Upper lobe of right lung (tissue), 1 donor: ENCODE data around the gene KCTD19. TPM values are rescaled to one million over a fixed set of nuclear protein-coding genes. Genes with fewer than 3 reads are reported as not detected.

Source experiments
- ATAC-seq: fragments of 200-7000 bp; cut with Tn5 transposase; one replicate; pipeline ENCODE4 v1.9.1; 2020; ENCODE audit warnings: mild to moderate bottlenecking, moderate library complexity
- DNase-seq: peaks from one replicate; pipeline ENCODE4 v3.0.0-alpha.2; 2020
- H3K27ac ChIP-seq: fragments of 200-600 bp; one replicate; pipeline ENCODE4 v1.8.0; 2022
- H3K27me3 ChIP-seq: fragments of 200-600 bp; one replicate; pipeline ENCODE4 v1.8.0; 2022; ENCODE audit warnings: mild to moderate bottlenecking
- H3K36me3 ChIP-seq: fragments of 200-600 bp; one replicate; pipeline ENCODE4 v1.8.0; 2022
- H3K4me1 ChIP-seq: fragments of 200-600 bp; one replicate; pipeline ENCODE4 v1.8.0; 2022
- H3K4me3 ChIP-seq: fragments of 200-600 bp; one replicate; pipeline ENCODE4 v1.8.0; 2022; ENCODE audit warnings: mild to moderate bottlenecking
- H3K9me3 ChIP-seq: fragments of 200-600 bp; one replicate; pipeline ENCODE4 v1.8.0; 2022
- intact Hi-C: fragments of 100-400 bp; cut with DNase I; formaldehyde crosslinking; loops from one replicate; pipeline ENCODE4 v1.11.0; 2022
- total RNA-seq: library from RNA; stranded (reverse); fragmentation: NEBNext Ultra II Directional; extraction: Animal tissue kit (Norgen Biotek cat#: 25700); gene quantifications from one replicate; pipeline ENCODE4 v1.2.1, GENCODE V29; 2021
- TF ChIP-seq, protein P1 (sequence below): fragments of 200-600 bp; IDR thresholded peaks from one replicate; pipeline ENCODE4 v1.8.0; 2022; ENCODE audit warnings: antibody characterized with exemption
- donor health status: DM: no; HTN: yes; CAD: no; lungs with severe emphysema.

The KCTD19 gene
- total RNA-seq, 1 donor from 2014 or later: 1.4 TPM

DNA sequence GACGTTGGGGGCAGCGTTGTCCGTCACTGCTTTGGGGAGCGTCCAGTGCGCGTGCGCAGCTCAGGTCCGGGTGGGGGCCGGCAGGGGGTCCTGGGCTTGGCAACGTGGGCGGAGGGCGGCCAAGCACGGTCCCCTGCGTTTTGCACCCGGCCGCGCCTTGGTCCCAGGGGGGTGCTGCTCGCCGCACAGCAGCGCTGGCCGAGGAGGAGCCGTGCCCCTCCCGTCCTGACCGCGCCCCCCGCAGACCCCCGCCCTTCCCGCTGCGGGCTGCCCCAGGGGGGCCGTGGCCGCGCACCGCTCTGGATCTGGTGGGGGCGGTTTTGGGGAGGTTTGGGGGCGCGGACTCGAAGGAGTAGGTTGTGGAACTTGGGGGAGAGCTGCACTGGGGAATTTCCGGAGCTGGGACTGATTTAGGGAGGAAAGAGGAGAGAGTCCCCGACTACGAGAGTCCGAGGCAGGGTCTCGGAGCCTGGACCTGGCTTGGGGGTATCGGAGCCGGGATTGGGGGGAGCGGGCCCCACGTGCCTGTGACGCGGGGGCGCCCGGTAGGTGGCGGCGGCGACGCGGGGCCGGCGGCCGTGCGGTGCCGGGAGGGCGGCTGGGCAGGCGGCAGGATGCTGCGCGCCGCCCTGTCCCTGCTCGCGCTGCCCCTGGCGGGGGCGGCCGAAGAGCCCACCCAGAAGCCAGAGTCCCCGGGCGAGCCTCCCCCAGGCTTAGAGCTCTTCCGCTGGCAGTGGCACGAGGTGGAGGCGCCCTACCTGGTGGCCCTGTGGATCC lies 78.0 kb downstream of the KCTD19 start, which contains the start of gene SLC9A5:
Gene SLC9A5, plus strand, starts transcription at position 579 of the 777 bp plus-strand sequence. Its CDS starts 36 bp downstream, at position 615.
- peak; percentile 74 for DNase-seq
- no peaks in the 10 kb centered on the region for H3K27me3 ChIP-seq
- ATAC-seq: no peak
- H3K4me1 ChIP-seq: peaks cover 33% of the 10 kb centered on the region
- TF ChIP-seq, protein P1, sequence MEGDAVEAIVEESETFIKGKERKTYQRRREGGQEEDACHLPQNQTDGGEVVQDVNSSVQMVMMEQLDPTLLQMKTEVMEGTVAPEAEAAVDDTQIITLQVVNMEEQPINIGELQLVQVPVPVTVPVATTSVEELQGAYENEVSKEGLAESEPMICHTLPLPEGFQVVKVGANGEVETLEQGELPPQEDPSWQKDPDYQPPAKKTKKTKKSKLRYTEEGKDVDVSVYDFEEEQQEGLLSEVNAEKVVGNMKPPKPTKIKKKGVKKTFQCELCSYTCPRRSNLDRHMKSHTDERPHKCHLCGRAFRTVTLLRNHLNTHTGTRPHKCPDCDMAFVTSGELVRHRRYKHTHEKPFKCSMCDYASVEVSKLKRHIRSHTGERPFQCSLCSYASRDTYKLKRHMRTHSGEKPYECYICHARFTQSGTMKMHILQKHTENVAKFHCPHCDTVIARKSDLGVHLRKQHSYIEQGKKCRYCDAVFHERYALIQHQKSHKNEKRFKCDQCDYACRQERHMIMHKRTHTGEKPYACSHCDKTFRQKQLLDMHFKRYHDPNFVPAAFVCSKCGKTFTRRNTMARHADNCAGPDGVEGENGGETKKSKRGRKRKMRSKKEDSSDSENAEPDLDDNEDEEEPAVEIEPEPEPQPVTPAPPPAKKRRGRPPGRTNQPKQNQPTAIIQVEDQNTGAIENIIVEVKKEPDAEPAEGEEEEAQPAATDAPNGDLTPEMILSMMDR: peak; percentile 16
- peak within 1 kb of the TSS; percentile 11 for H3K27ac ChIP-seq
- H3K36me3 ChIP-seq: no peaks in the 10 kb centered on the region
- intact Hi-C loops: no loop called here
- peak within 1 kb of the TSS; percentile 70 for H3K4me3 ChIP-seq
- H3K9me3 ChIP-seq: no peaks in the 10 kb centered on the region

DNA sequence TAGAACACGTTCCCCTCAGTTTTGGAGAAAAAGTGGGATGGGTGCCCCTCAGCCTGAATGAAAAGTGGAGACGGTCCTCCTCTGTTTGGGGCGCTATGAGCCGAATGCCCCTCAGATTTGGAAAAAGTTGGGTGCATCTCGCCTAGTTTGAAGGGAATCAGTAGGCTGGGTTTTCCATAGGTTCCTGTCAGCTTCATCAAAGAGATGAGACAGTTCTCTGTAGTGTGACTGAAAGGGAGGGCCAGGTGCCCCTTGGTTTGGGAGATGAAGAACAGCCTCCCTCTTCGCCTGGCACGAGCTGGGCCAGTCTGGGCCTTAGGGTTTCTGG lies 78.5 kb downstream of the KCTD19 start:
- no peak for DNase-seq
- Histone ChIP-seq H3K4me3 (peak overlapping the region; percentile 70), H3K36me3 (no peaks in the 10 kb centered on the region), H3K4me1 (peaks cover 39% of the 10 kb centered on the region), H3K27me3 (no peaks in the 10 kb centered on the region), H3K27ac (peak overlapping the region; percentile 11), H3K9me3 (no peaks in the 10 kb centered on the region)
- intact Hi-C loops: no loop called here
- ATAC-seq: no peak
- TF ChIP-seq, protein P1: no peak

DNA sequence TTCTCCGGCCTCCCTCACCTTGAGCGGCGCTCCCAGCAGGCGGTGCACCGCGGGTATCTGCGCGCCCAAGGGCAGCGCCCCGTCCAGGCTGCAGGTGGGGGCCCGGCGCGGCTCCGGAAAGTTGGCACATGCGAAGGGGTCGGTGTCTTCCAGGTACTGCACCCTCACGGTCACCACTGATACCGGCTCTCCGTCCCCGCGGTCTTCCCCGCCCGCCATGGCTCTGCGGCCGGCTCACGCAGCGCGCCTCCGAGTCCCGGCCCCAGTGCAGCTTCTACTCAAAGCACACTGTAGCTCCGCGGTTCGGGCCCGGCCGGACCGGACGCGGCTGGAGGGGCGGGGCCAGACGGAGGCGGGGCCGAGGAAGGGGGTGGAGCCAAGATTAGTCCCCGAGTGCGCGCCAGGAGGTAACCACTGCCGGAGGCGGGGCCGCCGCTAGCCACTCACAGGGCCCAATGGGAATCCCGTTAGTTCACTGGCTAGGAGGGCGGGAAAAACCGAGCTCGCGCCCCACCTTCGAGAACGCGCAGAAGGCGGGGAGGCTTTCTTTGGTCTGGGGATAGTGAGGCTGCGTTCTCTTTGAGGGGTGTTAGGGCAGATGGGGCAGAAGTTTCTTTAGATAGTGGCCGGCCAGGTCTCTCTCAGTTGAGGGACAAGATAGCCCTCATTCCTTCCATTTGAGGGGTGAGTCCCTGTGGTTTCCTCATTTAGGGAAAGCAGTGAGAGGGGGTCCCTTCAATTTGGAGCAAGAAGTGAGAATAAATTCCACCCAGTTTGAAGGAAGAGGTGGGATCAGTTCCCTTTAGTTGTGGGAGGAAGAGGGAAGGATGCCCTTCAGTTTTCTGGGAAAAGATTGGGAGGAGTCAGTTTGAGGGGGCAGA lies 79.1 kb downstream of the KCTD19 start, which contains the start of gene FHOD1:
Gene FHOD1, minus strand, starts transcription at position 290 of the 881 bp plus-strand sequence. Its CDS starts 71 bp downstream, at position 219.
- Histone ChIP-seq H3K9me3 (no peaks in the 10 kb centered on the region), H3K36me3 (no peaks in the 10 kb centered on the region), H3K4me1 (peaks cover 45% of the 10 kb centered on the region), H3K27ac (peak within 1 kb of the TSS; percentile 83), H3K4me3 (peak within 1 kb of the TSS; percentile 70), H3K27me3 (no peaks in the 10 kb centered on the region)
- intact Hi-C loops: no loop called here
- ATAC-seq (peak; percentile 87), DNase-seq (peak; percentile 99)
- TF ChIP-seq, protein P1: no peak

DNA sequence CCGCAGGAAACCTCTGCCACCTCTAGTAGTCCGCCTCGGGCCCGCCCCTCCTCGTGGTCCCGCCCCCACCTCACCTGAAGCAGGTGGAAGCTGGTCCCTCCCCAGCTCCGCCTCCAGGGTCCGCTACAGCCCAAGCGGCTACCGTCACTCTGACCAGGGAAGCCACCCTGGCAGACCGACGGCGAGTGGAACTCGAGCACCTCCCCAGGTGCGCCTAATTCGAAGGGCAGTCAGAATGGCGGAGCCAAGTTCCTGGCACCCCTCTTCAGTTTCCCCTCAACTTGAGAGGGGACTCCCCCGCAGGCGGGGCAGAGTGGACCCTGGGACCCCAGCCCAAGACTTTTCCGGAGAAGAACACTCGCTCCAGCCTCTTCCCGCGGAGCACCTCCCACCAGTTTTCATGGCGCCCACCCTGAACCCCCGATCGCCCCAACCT lies 79.8 kb downstream of the KCTD19 start:
- ATAC-seq (peak; percentile 76), DNase-seq (peak; percentile 97)
- H3K27ac ChIP-seq: peak overlapping the region; percentile 83
- no peaks in the 10 kb centered on the region for H3K36me3 ChIP-seq
- TF ChIP-seq, protein P1: no peak
- H3K27me3 ChIP-seq: no peaks in the 10 kb centered on the region
- H3K4me3 ChIP-seq: peak overlapping the region; percentile 70
- no peaks in the 10 kb centered on the region for H3K9me3 ChIP-seq
- H3K4me1 ChIP-seq: peaks cover 51% of the 10 kb centered on the region
- intact Hi-C loops: no loop called here

DNA sequence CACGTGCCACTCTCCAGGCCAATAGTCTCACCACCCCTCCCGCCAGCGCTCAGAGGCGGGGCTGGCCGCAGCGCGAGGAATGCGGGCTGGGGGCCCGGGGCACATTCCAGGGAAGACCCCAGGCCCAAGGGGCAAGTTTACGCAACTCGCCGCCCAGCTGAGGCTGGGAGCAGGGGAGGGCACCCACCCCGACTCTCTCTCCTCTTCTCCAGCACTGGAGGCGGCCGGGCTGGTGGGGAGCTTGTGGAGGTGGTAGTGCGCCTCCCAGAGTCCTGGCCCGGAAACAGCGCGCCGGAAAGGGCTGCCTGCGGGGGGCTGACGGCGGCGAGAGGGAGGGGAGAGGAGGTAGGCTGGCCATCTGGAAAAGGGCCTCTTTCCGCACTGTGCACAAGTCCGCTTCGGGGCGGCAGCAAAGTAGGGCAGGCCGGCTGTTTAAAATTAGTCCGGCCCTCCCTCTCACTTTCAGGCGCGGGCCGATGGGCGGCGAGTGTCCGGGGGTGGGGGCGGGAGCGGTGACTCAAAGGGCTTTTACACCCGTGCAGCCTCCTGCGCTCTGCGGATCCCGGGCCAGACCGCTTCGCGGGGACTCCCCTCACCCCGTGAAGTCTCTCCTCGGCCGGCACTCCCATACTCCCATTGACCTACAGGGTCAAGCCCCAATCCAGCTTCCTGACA lies 80.3 kb downstream of the KCTD19 start:
- H3K9me3 ChIP-seq: no peaks in the 10 kb centered on the region
- H3K4me1 ChIP-seq: peaks cover 57% of the 10 kb centered on the region

More for the DNA sequence above, 80.3 kb downstream of the KCTD19 start:
- DNase-seq (peak; percentile 91), ATAC-seq (peak; percentile 53)
- no peaks in the 10 kb centered on the region for H3K27me3 ChIP-seq
- H3K4me3 ChIP-seq: peak overlapping the region; percentile 70
- peak overlapping the region; percentile 83 for H3K27ac ChIP-seq
- no peaks in the 10 kb centered on the region for H3K36me3 ChIP-seq
- intact Hi-C loops: no loop called here
- TF ChIP-seq, protein P1: peak; percentile 51
